GM12875 (cell line): ENCODE results near the gene SFXN2.
"Not testable (repeated sequence)": the region's sequence is repeated elsewhere in the genome, so short reads cannot be mapped to it uniquely, and the experiment has no call there.

Source experiments
- H3K4me3 ChIP-seq: one replicate; pipeline ENCODE4 v1.5.1; 2011; ENCODE audit warnings: low read depth, low read length, control low read depth
- TF ChIP-seq, protein P1 (sequence below): IDR thresholded peaks from 2 replicates; pipeline ENCODE4 v1.5.1; 2011; ENCODE audit warnings: low read depth, mild to moderate bottlenecking, control low read depth, inconsistent platforms, low read length, moderate library complexity, borderline replicate concordance; ENCODE audit not compliant: insufficient read depth

The SFXN2 gene

DNA sequence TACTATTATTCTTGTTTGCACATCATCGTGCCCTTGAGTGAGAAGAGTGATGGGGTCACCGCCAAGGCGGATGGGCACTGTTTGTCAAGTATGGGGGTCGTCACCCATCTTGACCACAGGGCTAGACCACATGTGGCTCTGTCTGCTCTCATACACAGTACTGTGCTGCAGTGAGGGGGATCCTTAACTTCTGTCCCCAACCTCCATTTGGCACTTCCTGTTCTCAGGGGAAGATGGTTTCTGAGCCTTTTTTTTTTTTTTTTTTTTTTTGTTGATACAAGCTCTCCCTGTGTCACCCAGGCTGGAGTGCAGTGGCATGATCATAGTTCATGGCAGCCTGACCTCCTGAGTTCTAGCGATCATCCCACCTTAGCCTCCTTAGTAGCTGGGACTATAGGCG, 42.9 kb downstream of the SFXN2 start:
- TF ChIP-seq, protein P1, sequence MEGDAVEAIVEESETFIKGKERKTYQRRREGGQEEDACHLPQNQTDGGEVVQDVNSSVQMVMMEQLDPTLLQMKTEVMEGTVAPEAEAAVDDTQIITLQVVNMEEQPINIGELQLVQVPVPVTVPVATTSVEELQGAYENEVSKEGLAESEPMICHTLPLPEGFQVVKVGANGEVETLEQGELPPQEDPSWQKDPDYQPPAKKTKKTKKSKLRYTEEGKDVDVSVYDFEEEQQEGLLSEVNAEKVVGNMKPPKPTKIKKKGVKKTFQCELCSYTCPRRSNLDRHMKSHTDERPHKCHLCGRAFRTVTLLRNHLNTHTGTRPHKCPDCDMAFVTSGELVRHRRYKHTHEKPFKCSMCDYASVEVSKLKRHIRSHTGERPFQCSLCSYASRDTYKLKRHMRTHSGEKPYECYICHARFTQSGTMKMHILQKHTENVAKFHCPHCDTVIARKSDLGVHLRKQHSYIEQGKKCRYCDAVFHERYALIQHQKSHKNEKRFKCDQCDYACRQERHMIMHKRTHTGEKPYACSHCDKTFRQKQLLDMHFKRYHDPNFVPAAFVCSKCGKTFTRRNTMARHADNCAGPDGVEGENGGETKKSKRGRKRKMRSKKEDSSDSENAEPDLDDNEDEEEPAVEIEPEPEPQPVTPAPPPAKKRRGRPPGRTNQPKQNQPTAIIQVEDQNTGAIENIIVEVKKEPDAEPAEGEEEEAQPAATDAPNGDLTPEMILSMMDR: no peak
- H3K4me3 ChIP-seq: no peak overlapping the region

DNA sequence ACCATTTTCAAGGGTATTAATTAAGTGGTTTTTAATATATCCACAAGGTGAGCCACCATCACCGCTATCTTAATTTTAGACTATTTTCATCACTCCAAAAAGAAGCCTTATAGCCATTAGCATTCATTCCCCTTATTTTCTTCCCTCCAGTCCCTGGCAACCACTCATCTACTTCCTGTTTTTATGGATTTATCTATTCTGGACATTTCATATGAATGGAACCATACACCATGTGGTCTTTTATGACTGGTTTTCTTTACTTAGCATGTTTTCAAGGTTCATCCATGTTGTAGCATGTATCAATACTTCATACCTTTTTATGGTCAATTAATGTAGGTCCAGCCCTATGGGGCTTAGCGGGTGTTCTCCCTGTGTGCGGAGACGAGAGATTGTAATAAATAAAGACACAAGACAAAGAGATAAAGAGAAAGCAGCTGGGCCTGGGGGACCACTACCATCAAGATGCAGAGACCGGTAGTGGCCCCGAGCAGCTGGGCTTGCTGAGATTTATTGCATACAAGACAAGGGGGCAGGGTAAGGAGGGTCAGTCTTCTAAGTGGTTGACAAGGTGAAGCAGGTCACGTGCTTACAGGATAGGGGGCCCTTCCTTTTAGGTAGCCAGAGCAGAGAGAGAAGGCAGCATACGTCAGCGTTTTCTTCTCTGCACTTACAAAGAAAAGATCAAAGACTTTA, 44.0 kb downstream of the SFXN2 start:
- no peak overlapping the region for H3K4me3 ChIP-seq
- TF ChIP-seq, protein P1: no peak

DNA sequence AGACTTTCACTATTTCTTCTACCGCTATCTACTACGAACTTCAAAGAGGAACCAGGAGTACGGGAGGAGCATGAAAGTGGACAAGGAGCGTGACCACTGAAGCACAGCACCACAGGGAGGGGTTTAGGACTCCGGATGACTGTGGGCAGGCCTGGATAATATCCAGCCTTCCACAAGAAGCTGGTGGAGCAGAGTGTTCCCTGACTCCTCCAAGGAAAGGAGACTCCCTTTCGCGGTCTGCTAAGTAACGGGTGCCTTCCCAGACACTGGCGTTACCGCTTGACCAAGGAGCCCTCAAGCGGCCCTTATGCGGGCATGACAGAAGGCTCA, 44.5 kb downstream of the SFXN2 start:
- H3K4me3 ChIP-seq: not testable (repeated sequence)

DNA sequence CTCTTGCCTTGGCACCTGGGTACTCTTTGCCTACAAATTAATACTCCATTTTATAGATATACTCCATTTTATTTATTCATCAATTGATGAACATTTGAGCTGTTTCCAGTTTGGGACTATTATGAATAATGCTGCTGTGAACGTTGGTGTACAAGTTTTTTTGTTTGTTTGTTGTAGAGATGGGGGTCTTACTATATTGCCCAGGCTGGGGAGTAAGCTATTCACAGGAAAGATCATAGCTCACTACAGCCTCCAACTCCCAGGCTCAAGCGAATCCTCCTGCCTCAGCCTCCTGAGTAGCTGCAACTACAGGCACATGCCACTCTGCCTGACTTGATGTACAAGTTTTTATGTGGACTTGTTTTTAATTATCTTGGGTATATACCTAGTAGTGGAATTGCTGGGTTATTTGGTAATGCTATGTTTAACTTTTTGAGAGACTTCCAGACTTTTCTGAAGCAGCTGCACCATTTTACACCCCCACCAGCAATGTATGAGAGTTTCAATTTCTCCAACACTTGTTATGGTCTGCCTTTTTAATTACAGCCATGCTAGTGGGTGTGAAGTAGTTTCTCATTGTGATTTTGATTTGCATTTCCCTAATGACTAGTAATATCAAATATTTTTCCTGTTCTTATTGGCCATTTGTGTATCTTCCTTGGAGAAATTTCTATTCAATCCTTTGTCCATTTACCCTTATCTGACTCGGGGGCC, 45.2 kb downstream of the SFXN2 start:
- no peak overlapping the region for H3K4me3 ChIP-seq
- TF ChIP-seq, protein P1: no peak

DNA sequence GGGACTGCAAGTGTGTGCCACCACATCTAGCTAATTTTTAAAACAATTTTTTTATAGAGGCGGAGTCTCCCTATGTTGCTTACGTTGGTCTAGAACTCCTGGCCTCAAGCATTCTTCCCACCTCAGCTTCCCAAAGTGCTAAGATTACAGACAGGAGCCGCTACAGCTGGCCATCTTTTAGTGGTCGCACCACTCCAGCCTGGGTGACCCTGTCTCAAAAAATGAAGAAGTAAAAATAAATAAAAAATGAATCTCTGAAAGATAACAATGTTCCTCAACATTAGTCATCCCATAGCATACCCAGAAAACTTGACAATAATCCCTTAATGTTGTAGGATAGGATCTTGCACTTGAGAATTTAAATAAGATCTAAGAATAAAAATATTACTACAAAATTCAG, 47.5 kb downstream of the SFXN2 start:
- H3K4me3 ChIP-seq: no peak overlapping the region
- TF ChIP-seq, protein P1: no peak

DNA sequence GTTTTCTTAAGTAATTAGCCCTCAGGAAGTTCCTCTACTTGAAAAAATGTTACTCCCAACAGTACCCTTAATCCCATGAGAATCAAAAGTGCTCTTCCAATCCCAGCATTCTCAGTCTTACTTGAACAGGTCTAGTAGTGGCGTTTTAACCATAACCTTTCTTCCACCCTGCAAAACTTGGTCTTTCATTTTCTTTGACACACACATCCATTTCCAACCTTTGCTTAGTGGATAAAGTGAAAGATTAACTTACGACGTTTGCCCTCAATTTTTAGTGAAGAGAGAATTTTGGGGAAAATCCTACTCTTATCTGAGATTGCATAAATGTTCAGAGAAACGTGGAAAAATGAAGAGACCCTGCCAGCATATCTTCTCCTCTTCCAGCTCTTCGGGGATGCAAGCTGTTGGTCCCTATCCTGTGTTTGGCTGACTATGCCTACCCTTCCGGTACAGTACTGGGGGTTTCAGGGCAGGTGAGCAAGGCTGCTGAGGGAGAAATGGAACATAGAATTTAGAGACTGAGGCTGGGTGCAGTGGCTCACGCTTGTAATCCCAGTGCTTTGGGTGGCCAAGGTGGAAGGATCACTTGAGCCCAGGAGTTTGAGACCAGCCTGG, 48.1 kb downstream of the SFXN2 start:
- TF ChIP-seq, protein P1: no peak
- H3K4me3 ChIP-seq: no peak overlapping the region

DNA sequence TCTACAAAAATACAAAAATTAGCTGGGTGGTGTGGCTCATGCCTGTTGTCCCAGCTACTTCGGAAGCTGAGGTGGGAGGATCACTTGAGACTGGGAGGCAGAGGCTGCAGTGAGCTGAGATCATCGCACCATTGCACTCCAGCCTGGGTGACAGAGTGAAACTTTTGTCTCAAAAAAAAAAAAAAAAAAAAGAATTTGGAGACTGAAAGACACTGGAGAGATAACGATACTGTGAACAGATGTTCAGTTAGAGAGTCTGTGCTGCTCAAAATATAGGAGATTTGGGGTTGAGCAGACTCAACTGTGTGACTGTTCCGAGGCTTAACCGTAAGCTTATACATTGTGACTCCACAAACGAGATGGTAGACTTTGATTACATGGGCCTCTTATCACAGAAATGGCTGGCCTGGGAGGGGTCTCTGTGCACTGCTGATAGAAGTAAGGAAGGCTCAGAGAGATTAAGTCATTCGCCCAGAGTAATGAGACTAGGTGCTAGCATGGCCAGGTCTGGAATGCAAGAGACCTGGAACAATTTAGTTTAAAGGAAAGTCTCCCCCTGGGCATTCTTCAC, 48.7 kb downstream of the SFXN2 start:
- H3K4me3 ChIP-seq: no peak overlapping the region
- TF ChIP-seq, protein P1: no peak
